Measurements from ENCODE around the gene ATP5F1E. TPM values are rescaled to one million over a fixed set of nuclear protein-coding genes. Genes with fewer than 3 reads are reported as not detected.

The ATP5F1E gene
- total and polyA plus RNA-seq, 4 donors: 18.4 to 88.8 (median 64.1) TPM

- ATAC-seq (ENCODE audit: insufficient read depth, low FRiP score) (no peak), DNase-seq (no peak)
- Histone ChIP-seq H3K4me3 (no peak overlapping the region), H3K27me3 (ENCODE audit: control insufficient read depth in 3 of 3, insufficient read depth in 3 of 3, low read length in 2 of 3) (peaks cover 0 to 2% (median 0%) of the 10 kb centered on the region in 3 donors), H3K36me3 (ENCODE audit: control insufficient read depth in 4 of 4, insufficient read depth in 4 of 4, low read length in 4 of 4) (peaks cover 0 to 3% (median 0%) of the 10 kb centered on the region in 4 donors), H3K9ac (ENCODE audit: insufficient read depth in 1 of 2, low read length in 2 of 2) (no peak overlapping the region), H3K4me1 (ENCODE audit: control insufficient read depth in 5 of 5, insufficient read depth in 5 of 5, low read length in 5 of 5) (peaks cover 0 to 14% (median 11%) of the 10 kb centered on the region in 5 donors), H3K9me3 (ENCODE audit: control insufficient read depth in 4 of 4, insufficient read depth in 3 of 4, low read length in 3 of 4) (no peaks in the 10 kb centered on the region), H3K27ac (ENCODE audit: low read depth in 1 of 2, low read length in 1 of 2) (no peak overlapping the region)
- 72 to 84% methylated on average over 3 of the region's 3 CpGs for WGBS, 2 donors
- TF ChIP-seq CTCF (IDR thresholded peaks at IDR 0.05; ENCODE audit: control extremely low read depth, extremely low read depth): no peak
Measured at GRCh38 chr20:59044295-59044694, 12.2 kb upstream of the ATP5F1E start.

- no peaks in the 10 kb centered on the region for H3K9me3 ChIP-seq (ENCODE audit: control insufficient read depth in 4 of 4, insufficient read depth in 3 of 4, low read length in 3 of 4)
- H3K4me3 ChIP-seq: no peak overlapping the region
- ATAC-seq (ENCODE audit: insufficient read depth, low FRiP score): no peak
- no peak overlapping the region for H3K9ac ChIP-seq (ENCODE audit: insufficient read depth in 1 of 2, low read length in 2 of 2)
- TF ChIP-seq CTCF (IDR thresholded peaks at IDR 0.05; ENCODE audit: control extremely low read depth, extremely low read depth): no peak
- peak overlapping the region in 1 of 2 donors; percentile 68 for H3K27ac ChIP-seq (ENCODE audit: low read depth in 1 of 2, low read length in 1 of 2)
- peaks cover 0 to 2% (median 0%) of the 10 kb centered on the region in 3 donors for H3K27me3 ChIP-seq (ENCODE audit: control insufficient read depth in 3 of 3, insufficient read depth in 3 of 3, low read length in 2 of 3)
- peaks cover 0 to 14% (median 11%) of the 10 kb centered on the region in 5 donors for H3K4me1 ChIP-seq (ENCODE audit: control insufficient read depth in 5 of 5, insufficient read depth in 5 of 5, low read length in 5 of 5)
- H3K36me3 ChIP-seq (ENCODE audit: control insufficient read depth in 4 of 4, insufficient read depth in 4 of 4, low read length in 4 of 4): peaks cover 0 to 3% (median 0%) of the 10 kb centered on the region in 4 donors
- DNase-seq: no peak
- 60 to 79% methylated on average over 3 of the region's 3 CpGs for WGBS, 2 donors
Measured at GRCh38 chr20:59043698-59044097, 11.6 kb upstream of the ATP5F1E start.

- no peaks in the 10 kb centered on the region for H3K9me3 ChIP-seq (ENCODE audit: control insufficient read depth in 4 of 4, insufficient read depth in 3 of 4, low read length in 3 of 4)
- ATAC-seq (ENCODE audit: insufficient read depth, low FRiP score): peak; percentile 98
- peaks cover 0 to 14% (median 11%) of the 10 kb centered on the region in 5 donors for H3K4me1 ChIP-seq (ENCODE audit: control insufficient read depth in 5 of 5, insufficient read depth in 5 of 5, low read length in 5 of 5)
- WGBS, 2 donors: 15 to 17% methylated on average over 55 to 66 of the region's 66 CpGs
- H3K9ac ChIP-seq (ENCODE audit: insufficient read depth in 1 of 2, low read length in 2 of 2): peak overlapping the region in 1 of 2 donors; percentile 50
- no peak for TF ChIP-seq CTCF (IDR thresholded peaks at IDR 0.05; ENCODE audit: control extremely low read depth, extremely low read depth)
- peak overlapping the region; percentile 85 for H3K4me3 ChIP-seq
- peak overlapping the region in 1 of 2 donors; percentile 88 for H3K27ac ChIP-seq (ENCODE audit: low read depth in 1 of 2, low read length in 1 of 2)
- peak; percentile 93 to 95 (median 93) for DNase-seq
- H3K36me3 ChIP-seq (ENCODE audit: control insufficient read depth in 4 of 4, insufficient read depth in 4 of 4, low read length in 4 of 4): peaks cover 0 to 3% (median under 1%) of the 10 kb centered on the region in 4 donors
- peaks cover 0 to under 1% (median 0%) of the 10 kb centered on the region in 3 donors for H3K27me3 ChIP-seq (ENCODE audit: control insufficient read depth in 3 of 3, insufficient read depth in 3 of 3, low read length in 2 of 3)
Measured at GRCh38 chr20:59042796-59043631, 10.9 kb upstream of the ATP5F1E start.

All from lung (tissue), 12 donors.